Measurements from ENCODE around the gene NCAM2. TPM values are rescaled to one million over a fixed set of nuclear protein-coding genes. Genes with fewer than 3 reads are reported as not detected.

Gene NCAM2
- total and polyA plus RNA-seq, 2 donors (not counting 3 experiments of a cell fraction or from before 2014, with no cell fraction given), result 0.11 to 0.27 TPM

DNA sequence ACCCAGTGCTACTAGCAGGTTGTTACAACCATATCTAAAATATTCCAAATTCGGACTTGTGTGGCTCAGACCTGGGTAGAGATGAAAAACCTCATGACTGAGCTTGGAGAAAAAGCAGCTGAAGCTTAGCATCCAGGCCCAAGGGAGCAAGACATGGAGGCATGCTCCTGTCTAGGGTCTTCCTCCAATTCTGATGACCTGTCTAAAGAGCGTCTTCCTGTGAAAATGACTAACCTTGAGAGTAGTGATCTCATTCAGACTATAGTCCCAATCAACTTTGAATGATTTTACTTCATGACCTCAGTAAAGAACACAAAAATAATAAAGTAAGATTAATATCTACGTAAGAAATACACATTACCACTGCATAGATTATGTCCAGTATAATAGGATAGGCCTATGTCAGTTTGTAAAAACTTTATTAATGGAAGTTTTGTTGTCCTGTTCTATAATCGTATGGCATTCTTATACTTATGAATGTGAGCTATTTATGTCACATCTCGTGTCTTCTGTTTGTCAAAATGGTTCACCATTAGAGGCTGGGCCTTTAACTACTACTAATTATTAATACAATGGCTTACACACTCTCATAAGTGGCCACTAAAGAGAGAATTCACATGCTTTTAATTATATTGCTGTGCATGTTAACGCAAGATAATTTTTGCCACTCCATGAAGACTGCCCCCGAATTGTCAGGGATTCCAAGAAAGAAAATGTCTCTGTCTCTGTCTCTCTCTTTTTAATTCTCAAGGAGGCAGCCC, 201.3 kb downstream of the NCAM2 start:
- Histone ChIP-seq H3K4me2 (ENCODE audit: insufficient read depth, low read length) (peak overlapping the region; percentile 10), H2AFZ (ENCODE audit: low read depth, low read length) (peak overlapping the region; percentile 24), H3K9me1 (replicated peaks; ENCODE audit: control insufficient read depth, extremely low read depth, insufficient read depth, low read length) (no peaks in the 10 kb centered on the region), H3K27me3 (ENCODE audit: control insufficient read depth in 2 of 2, insufficient read depth in 2 of 2, low read length in 2 of 2) (no peaks in the 10 kb centered on the region), H3K9ac (replicated peaks; ENCODE audit: extremely low read depth, insufficient read depth, low read length) (no peak overlapping the region), H3K4me1 (ENCODE audit: control insufficient read depth, extremely low read depth, insufficient read depth, low read length) (peaks cover 3% of the 10 kb centered on the region), H3K9me3 (replicated peaks; ENCODE audit: control insufficient read depth, insufficient read depth, low read length) (no peaks in the 10 kb centered on the region), H3K36me3 (ENCODE audit: control insufficient read depth in 2 of 2, extremely low read depth in 1 of 2, insufficient read depth in 2 of 2, low read length in 2 of 2) (no peaks in the 10 kb centered on the region), H3K4me3 (replicated peaks in 1 of 3; ENCODE audit: insufficient read depth in 1 of 3, low read depth in 1 of 3, low read length in 3 of 3) (no peak overlapping the region), H4K20me1 (replicated peaks; ENCODE audit: control insufficient read depth, extremely low read depth, insufficient read depth, low read length) (no peaks in the 10 kb centered on the region), H3K27ac (ENCODE audit: insufficient read depth, low read depth, low read length) (peak overlapping the region; percentile 47), H3K79me2 (ENCODE audit: control insufficient read depth, insufficient read depth, low read length) (no peaks in the 10 kb centered on the region)
- ChIA-PET POLR2A (no interaction called here), CTCF (no interaction called here)
- BruUV-seq (replicated peaks), result no TSS peak
- TF ChIP-seq POLR2A (IDR thresholded peaks at IDR 0.05; ENCODE audit: low read depth, low read length) (no peak), GATA2 (IDR thresholded peaks at IDR 0.05; ENCODE audit: insufficient read depth, insufficient read length, low read depth, low read length) (no peak), JUN (IDR thresholded peaks at IDR 0.05; ENCODE audit: borderline replicate concordance, insufficient read depth, insufficient read length, low read depth) (no peak), POLR2AphosphoS5 (IDR thresholded peaks at IDR 0.05; ENCODE audit: insufficient read depth, low read depth, low read length) (no peak), MYC (IDR thresholded peaks at IDR 0.05; ENCODE audit: low read depth, low read length) (no peak), EZH2 (IDR thresholded peaks at IDR 0.05; ENCODE audit: borderline replicate concordance, low read depth, low read length, severe bottlenecking) (no peak), FOS (IDR thresholded peaks at IDR 0.05; ENCODE audit: borderline replicate concordance, insufficient read depth, low read length) (no peak)
- TF ChIP-seq, protein P1, sequence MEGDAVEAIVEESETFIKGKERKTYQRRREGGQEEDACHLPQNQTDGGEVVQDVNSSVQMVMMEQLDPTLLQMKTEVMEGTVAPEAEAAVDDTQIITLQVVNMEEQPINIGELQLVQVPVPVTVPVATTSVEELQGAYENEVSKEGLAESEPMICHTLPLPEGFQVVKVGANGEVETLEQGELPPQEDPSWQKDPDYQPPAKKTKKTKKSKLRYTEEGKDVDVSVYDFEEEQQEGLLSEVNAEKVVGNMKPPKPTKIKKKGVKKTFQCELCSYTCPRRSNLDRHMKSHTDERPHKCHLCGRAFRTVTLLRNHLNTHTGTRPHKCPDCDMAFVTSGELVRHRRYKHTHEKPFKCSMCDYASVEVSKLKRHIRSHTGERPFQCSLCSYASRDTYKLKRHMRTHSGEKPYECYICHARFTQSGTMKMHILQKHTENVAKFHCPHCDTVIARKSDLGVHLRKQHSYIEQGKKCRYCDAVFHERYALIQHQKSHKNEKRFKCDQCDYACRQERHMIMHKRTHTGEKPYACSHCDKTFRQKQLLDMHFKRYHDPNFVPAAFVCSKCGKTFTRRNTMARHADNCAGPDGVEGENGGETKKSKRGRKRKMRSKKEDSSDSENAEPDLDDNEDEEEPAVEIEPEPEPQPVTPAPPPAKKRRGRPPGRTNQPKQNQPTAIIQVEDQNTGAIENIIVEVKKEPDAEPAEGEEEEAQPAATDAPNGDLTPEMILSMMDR (IDR thresholded peaks at IDR 0.05; ENCODE audit: extremely low read depth in 1 of 2, insufficient read depth in 1 of 2, low read depth in 1 of 2, low read length in 2 of 2), result no peak
- TF ChIP-seq, protein P2, sequence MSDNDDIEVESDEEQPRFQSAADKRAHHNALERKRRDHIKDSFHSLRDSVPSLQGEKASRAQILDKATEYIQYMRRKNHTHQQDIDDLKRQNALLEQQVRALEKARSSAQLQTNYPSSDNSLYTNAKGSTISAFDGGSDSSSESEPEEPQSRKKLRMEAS (IDR thresholded peaks at IDR 0.05; ENCODE audit: insufficient read depth, insufficient read length), result no peak
- DNase-seq (ENCODE audit: low read depth, low spot score) (no peak), FAIRE-seq (no peak)
- dilution Hi-C loops (cut with MboI; ENCODE audit: extremely low pct_ligation_motif_present, low sequenced_read_pairs), result no loop called here
- intact Hi-C loops (cut with micrococcal nuclease), result no loop called here
